RPMI8226 (cell line): Measurements from ENCODE around the gene LIF.

Experiments
- DNase-seq: peaks from one replicate; pipeline ENCODE4 v3.0.0-alpha.2; 2015

The LIF gene

GRCh38 chr22:30245985-30246813 is at the start of gene LIF:
Gene LIF, minus strand, starts transcription at chr22:30246759. Its CDS starts 64 bp downstream, at chr22:30246695.
- DNase-seq: no peak

DNA sequence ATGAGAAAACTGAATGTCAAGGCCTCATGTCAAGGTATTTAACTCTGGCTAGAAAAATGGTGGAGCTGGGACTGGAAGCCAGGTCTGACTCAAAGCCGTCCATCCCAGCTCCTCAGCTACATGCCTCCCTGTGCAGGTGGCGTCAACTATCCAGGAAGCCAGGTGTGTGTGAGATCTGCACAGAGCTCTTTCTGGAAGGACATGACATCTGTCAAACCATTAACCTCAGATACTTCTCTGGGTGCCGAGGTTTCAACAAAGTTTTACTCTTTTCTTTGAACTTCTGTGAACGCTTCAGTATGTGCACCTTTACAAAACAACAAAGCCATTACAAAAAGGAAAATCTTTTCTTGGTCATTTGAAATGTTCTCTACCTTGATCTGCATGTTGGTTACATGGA is 49.8 kb upstream of the LIF start:
- no peak for DNase-seq

DNA sequence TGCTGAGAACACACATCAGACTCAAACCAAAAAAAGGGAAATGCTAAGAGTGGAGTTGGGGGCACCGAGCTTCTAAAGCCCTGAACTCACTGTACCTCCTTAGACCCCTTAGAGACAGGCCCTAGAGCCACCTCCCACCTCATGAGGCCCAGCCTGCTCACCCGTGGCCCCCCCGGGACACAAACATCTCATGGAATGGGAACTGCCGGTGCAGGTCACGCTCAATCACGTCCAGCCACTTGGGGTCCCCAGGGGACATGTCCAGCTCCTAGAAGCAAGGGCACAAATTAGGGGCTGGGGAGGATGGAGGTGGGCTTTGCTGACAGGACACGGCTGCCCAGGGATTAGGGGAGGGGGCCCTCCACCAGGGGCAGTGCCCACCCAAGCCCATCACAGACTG is 49.0 kb upstream of the LIF start:
- DNase-seq: no peak

GRCh38 chr22:30294830-30295229 is 48.3 kb upstream of the LIF start:
- no peak for DNase-seq

GRCh38 chr22:30294066-30294465 is 47.5 kb upstream of the LIF start:
- DNase-seq: no peak

- DNase-seq: no peak
Measured at GRCh38 chr22:30293026-30293425, 46.5 kb upstream of the LIF start.

GRCh38 chr22:30292069-30292970 is 45.8 kb upstream of the LIF start:
- no peak for DNase-seq

DNA sequence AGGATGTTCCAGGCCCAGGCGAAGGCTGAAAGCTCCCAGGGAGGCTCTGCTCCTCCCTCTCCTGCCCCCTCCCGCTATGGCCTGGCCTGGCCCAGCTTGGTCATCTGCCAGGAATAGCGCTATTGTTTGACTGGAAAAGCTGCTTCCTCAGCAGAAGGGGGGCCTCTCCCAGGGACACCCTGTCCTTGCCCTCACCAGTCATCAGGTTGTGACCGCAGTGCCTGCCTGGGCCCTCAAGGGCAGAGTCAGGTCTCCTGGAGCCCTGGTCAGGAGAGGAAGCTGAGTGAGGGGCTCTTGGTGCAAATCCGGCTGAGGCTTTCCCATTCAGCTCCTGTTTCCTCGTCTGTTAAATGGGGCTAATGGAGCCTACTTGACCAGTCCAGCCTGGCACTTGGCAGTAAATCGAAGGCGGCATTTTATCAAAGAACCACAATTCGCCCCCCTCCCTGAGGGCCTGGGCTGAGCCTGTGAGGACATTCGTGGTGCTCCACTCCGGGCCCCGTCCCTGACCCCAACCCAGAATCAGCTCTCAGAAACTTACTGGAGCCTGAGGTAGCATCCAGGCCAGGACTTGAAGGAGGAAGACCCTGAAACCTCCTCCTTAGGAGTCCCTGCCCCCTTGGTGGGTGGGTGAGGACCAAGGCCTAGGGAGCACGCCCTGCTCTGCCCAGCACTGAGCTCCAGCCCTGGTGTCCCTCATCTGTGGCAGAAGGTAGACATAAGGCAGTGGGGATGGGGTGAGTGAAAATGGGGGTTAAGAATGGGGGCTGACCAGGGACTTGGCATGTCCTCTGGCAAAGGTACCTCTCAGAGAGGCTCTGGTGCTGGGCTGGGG is 44.7 kb upstream of the LIF start:
- DNase-seq: peak; percentile 85

GRCh38 chr22:30290342-30291057 is 43.9 kb upstream of the LIF start:
- DNase-seq: no peak

DNA sequence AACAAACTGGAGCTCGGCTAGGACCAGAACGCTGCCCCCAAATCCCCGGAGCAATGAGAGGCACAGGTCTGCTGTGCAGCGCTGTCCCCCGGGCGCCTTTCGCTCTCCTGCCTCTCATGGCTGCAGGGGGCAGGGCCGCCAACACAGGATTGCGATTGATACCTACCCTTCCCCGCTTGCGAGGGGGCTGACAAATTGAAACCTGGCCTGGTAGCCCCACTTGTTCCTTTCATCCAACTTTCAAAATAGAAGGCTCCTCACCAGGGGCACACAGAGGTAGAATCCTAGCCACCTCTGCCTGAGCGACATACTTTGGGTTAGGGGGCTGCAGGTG is 43.4 kb upstream of the LIF start:
- DNase-seq: no peak

DNA sequence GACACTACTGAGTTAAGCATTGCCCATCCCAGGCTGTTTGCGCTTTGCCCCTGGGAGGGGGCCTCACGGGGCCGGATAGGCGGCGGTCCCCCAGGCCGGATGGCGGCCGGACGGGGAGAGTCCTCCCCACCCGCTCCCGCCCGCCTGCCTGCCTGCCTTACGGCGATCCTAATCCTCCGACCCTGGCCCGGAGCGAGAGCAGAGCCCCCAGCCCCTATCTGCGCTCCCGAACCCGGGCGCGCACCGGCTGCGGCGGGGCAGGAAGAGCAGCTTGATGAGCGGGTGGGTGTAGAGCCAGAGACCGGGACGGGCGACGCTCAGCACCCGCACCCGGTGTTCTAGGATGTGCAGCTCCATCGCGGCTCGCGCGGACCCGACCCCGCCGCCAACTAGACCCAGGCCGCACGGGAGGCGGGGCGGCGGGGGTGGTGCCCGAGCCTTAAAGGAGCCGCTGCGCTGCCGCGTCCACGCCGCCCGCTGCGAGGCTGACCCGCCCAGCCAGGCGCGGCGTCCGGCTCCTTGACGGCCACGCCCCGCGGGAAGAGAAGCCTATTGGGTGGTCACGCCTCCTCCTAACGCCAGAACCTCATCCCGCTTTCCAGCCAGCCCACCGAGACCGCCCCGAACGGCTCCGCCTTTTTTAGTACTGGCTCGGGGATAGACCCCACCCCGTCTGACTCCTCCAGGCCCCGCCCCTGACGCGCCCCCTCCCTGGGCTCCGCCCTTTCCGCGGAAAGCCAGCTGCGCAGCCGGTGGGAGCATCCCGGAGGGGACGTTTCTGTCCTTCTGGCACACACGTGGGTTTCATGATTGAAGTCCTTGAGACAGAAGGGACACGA is 42.8 kb upstream of the LIF start, which contains the start of gene CASTOR1:
TSS of gene CASTOR1 (minus strand) at position 365 of the 839 bp plus-strand sequence. CDS start at position 357, 8 bp downstream.
- DNase-seq: peak; percentile 92

- no peak for DNase-seq
Measured at GRCh38 chr22:30288419-30289140, 42.0 kb upstream of the LIF start.

DNA sequence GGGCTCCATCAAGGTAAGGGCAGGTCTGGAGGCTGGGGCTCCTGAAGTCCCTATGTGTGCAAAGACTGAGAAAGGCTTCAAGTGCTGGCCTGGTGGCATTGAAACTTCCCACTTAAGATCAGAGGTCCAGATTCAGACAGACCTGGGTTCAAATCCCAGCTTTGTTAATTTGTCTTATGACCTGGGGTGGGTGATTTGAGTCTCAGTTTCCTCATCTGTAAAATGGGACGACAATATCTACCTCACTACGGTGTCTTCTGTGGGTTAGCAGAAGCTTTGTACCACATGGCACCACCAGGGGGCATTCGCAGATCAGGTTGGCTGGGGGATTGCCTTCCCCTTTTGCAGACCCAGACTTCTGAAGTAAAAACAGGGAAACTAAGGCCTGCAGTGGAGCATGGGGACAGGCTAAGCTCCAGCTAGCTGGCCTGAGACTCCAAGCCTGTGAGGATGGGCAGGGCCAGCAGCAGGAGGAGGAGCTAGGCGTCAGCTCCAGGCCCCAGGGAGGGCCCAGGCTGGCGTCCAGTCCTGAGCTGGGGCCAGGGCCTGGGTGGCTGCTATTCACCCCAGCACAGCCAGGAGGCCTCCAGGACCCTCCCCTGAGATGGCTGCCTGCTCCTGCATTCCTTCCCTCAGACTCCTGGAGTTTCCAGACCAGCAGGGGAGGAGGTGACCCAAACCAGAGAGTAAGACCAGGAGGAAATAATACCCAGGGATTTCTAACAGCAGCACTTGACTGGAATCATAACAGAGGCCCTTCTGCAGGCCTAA is 41.3 kb upstream of the LIF start:
- DNase-seq: peak; percentile 84

DNA sequence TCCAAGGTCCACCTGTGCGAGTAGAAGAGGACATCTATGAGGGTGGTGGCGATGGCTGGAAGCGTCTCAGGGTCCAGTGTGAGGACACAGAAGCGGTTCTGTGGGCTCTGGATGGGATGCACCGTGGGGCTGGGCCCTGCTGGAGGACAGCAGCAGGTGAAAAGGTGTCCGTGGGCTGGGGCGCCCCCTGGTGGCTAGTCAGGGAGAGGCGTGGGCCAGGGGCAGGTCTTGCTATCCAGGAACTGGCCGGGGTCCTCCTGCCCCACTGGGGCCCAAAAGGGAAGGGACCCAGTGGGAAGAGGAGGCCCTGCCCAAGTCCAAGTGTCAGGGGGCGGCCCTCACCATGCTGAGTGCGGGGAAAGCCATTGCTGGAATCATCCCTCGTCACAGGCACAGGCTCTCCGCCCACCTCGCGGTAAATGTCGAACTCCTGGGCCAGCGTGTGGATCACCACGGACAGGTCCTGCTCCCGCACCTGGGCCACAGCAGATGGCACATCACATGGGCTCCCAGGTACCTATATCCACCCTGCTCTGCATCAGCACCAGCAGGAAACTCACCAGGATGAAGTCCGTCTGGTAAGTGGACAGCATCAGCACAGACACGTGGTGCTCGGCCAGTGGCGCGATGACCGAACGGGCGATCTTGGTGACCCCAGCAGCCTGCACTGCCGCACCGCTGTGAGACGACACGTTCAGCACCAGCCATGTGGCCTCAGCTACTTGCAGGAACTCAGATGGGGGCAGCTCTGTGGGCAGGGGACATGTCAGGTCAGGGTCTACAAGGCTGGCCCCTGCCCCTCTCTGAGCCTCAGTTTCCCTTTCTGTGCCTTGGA is 40.5 kb upstream of the LIF start:
- peak; percentile 77 for DNase-seq

DNA sequence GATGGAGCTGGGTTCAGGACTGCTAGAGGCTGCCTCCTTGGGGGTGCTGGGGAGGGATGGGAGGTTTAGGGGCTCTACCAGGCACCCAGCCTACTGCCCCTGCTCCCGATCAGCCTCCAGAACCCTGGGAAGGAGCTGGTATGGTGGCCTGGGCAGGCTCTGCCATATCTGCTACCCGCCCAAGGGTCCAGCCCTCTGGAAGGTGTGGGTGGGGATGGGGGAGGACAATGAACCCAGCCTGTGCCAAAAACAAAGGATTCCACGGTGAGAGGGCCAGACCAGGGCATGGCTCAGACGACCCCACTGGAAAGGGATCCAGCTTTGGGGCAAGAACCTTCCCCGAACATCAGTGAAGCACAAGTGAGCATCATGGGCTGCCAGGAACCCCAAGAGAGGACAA is 39.8 kb upstream of the LIF start:
- DNase-seq: no peak

- no peak for DNase-seq
Measured at GRCh38 chr22:30285846-30286200, 39.3 kb upstream of the LIF start.

DNA sequence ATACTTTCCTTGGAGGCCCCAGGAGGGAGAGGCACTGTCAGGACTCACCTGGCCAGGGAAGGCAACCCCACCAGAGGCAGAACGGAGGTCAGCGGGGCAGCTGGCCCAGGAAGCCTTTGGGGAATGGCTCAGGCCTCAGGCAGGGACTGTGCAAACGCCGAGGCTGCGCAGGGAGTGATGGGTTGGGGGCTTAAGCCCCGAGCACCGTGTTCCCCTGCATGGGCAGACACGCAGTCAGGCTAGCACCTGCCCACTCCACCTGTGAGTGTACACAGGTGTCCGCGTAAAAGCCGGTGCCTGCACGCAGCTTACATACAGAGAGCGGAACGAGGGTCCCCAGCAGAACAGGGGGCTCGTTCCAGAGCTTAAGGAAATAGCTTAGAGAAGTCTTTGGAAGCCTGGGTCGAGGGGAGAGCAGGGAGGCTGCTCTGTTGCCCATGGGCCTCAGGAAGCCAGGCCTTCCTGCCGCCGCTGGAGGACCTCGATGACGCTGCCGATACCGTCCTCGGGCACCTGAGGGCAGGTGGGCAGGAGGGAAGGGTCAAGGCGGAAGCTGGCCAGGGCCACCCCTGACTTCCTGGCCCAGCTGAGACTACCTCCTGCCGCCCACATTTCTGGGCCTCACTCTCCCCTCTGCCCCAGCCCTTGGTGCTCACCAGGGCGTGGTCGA is 38.8 kb upstream of the LIF start:
- no peak for DNase-seq

DNA sequence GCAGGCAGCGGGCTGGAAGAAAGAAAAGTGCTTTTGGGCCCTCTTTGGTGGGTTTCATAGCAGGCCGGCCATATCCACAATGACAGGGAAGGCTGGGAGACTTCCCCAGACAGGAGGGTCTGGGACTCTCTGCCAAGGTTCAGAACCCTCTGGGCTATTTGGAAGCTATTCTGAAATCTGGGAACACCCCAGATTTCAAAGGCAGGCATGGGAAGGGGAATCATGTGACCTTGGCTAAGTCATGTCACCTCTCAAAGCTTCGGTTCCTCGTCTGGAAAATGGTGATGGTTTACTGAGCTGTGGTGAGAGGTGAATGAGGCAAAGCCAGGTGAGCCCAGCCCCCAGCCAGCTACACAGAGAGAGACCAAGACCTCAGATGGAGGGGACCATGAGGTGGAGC is 38.1 kb upstream of the LIF start:
- DNase-seq: no peak
